Nucleus accumbens (tissue), 56 donors: ENCODE measurements around the gene TMEM207.
"Not testable (repeated sequence)": the region's sequence is repeated elsewhere in the genome, so short reads cannot be mapped to it uniquely, and the experiment has no call there.

Experiments
- DNase-seq, 56 donors: peaks; one replicate each; lab custom pipeline; 2025; lab: John Stamatoyannopoulos, UW

Gene TMEM207

GRCh38 chr3:190449801-190450200 is at the start of gene TMEM207:
TMEM207 (minus strand) TSS chr3:190449901; CDS start chr3:190449809, 92 bp downstream.
- DNase-seq: no peak

DNA sequence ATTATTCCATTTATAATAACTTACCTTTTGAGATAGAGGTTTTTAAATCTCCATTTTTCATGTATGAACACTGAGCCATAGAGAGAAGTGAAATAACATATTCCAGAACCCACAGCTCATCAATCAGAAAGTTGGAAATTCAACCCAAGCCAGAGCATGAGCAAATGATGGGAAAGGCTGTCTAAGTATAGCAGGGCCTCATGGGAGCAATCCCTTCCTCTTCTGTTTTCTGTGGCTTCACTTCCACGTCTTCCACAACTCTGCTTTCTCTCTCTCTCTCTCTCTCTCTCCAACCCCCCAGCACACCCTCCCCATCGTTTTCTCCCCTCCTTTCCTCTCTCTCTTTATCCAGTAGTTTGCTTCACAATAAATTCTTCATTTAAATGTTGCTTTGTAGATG is 49.4 kb upstream of the TMEM207 start:
- no peak for DNase-seq

GRCh38 chr3:190498293-190498692 is 48.6 kb upstream of the TMEM207 start:
- DNase-seq: no peak

DNA sequence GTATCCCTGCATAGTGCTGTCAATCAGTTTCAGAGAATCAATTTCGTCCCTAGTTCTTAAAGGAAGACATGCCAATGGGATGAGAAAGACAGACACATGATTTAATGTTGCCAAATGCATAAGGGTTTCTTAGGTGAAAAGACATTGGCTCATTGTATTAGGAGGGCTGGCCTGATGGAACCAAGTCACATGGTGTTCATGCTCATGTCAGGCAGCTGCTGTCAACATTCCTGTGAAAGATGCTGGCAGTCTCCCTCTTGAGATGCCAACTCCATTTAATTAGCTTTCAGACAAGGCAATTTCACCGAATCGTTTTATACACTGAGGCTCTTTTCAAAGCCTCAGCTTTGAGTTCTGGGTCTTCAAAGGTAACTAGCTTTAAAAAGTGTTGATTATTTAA is 48.1 kb upstream of the TMEM207 start:
- peak in 1 of 56 donors; percentile 7 for DNase-seq

DNA sequence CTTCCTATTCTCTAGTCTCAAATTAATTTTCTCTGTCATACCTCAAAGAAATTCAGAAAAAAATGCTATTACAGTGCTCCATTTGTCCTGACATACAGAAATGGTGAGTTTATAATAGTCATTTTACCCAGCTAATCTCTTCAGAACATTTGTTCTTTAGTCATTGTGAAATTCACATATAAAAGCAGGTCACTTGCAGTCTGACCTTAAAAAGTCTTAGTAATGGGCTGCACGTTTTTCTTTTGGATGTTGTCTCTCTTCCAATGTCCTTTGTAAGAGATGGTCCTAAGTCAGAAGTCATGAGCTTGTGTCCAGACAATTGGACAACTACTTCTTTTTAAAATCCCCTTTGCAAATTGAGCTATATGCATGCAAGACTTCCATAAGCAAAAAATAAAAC is 47.2 kb upstream of the TMEM207 start:
- DNase-seq: no peak

GRCh38 chr3:190495796-190496195 is 46.1 kb upstream of the TMEM207 start:
- no peak for DNase-seq

DNA sequence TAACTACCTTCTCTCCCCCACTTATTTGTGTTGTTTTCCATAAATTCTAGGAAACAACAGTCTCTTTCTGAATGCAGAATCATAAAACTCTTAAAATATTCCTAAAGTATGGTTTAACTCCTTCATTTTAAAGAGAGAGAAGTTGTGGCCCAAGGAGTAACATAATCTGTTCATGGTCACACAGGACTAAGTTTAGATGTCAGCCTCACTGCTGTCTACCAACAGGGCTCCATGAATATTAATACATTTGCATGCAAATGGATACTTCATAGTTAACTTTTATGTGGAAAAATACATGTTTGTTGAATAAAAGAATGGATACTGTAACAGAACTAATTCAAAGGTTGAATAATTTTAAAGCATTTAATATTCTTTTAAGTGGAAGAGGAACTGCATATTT is 45.7 kb upstream of the TMEM207 start:
- DNase-seq: no peak

DNA sequence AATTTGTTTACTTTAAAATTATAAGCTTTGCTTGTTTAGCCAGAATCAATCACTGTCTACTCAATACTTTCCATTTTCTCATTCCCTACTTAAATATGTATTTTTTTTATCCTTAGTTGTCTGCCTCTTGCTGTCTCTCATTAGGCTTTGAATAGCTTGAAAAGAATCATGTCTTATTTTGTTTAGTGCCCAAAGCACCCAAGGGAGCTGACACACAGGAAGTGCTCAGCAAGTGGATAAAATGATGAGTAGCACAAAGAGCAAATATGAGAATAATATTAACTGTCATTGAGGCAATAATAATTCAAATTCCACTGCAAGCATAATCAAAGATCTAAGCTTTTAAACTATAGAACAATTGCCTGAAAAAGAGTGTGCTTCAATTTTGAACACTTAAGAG is 45.2 kb upstream of the TMEM207 start:
- DNase-seq: no peak

GRCh38 chr3:190492966-190493365 is 43.3 kb upstream of the TMEM207 start:
- DNase-seq: no peak

DNA sequence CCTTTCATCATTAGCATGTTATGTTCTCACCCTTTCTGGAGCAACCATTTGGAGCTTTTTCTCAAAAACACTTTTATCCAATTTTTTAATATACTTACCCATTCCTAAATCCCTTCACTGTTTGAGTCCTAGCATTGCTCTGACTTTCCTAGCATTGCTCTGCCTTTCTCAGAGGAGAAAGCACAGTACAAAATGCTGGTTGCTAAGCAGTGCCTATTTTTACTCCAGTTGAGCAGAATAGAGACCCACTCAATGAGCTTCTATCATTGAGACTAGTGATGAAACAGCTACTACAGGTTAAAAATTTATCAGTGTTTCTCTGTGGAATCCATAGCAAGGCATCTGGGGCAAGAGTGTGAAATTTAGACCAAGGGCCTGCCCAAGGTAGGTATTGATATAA is 42.4 kb upstream of the TMEM207 start:
- peak in 1 of 56 donors; percentile 25 for DNase-seq

- DNase-seq: no peak
Observed at GRCh38 chr3:190491533-190492054, 41.9 kb upstream of the TMEM207 start.

GRCh38 chr3:190486908-190487607 is 37.4 kb upstream of the TMEM207 start:
- DNase-seq: no peak

- DNase-seq: no peak
Observed at GRCh38 chr3:190486533-190486864, 36.8 kb upstream of the TMEM207 start.

DNA sequence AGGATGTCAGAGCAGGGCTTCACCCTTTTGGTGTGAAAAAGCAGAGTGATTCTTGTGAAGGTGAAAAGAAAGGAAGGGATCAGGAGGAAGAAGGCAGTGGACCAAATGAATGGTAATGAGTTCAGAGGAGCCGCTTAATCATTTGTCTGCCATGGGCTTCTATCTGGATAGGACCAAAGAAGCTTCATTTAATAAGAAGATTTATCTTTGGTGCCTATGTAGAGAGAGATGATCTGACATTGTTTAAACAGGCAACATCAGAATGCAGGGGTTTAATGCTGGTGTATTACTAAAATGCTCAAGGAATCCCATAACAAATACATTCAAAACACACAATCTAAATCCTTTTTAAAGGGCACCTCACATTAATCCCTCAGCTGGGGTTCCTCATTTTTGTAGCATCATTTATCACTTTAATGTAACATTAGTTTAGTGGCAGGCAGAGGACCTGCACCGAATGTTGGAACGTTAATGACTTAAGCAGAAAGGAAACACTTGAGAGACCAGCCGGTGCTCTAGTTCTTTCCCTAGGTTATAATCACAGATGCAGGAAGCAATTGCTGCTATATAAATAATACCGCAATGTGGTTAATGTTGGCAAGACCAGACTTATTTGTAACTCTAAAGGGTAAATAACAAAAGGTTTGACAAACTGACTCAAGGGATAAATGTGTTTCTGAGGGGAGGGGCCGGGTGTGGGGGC is 36.3 kb upstream of the TMEM207 start:
- DNase-seq: no peak

- no peak for DNase-seq
Observed at GRCh38 chr3:190481779-190482178, 32.1 kb upstream of the TMEM207 start.

GRCh38 chr3:190473261-190473660 is 23.6 kb upstream of the TMEM207 start:
- DNase-seq: not testable (repeated sequence)

- DNase-seq: no peak
Observed at GRCh38 chr3:190467922-190468321, 18.2 kb upstream of the TMEM207 start.

- DNase-seq: no peak
Observed at GRCh38 chr3:190458040-190458439, 8.3 kb upstream of the TMEM207 start.

DNA sequence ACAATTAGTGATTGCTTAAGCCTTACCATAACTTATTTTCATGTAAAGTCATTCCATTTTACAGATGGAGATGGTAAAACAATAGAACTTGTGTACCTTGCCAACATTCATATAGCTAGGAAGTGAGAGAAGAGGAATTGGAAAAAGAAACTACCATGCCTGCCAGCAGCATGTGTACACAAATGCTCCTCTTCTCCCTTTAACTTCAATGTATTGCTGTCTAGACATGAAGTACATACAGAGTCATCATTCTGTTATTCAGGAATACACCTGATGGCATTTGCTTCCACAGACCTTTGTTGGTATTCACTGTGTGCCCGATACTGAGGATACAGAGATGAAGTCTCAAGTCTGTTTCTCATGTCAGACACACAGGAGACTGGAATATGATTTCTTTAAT is 7.1 kb upstream of the TMEM207 start:
- no peak for DNase-seq

DNA sequence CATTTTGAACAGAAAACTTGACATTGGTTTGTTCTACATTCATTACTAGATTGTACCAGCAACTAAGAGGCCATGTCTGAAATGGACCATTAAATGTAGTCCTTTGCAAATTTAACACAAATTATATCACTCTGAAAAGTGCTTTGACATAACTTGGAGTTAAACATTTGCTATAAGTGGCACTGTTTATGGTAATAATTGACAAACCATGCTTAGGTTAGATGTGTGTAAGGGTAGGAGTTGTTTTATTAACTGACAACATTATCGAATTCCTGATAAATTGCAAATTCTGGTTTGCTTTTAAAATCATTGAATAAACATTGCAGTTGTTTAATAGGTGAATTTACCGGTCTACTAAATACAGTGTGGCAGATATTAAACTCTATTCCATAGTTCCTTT is 6.1 kb upstream of the TMEM207 start:
- DNase-seq: no peak

DNA sequence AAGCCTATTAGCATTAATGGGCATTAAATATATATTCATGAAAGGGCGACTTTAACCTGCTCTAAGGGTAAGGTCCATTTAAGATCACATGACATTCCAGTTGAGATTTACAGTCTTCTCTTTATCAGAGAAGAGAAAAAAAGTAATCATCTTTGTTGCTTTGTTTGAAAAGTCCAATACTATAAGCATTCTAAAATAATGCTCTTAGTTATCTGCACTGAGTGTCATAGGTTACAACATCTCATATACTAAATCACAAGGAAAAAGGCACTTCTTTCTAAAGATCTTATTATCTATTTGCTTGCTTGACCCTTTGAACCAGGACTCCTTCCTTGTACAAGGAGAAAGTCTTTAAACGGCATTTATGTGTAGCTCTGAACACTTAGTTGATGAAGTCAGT is 1.4 kb downstream of the TMEM207 start:
- no peak for DNase-seq

DNA sequence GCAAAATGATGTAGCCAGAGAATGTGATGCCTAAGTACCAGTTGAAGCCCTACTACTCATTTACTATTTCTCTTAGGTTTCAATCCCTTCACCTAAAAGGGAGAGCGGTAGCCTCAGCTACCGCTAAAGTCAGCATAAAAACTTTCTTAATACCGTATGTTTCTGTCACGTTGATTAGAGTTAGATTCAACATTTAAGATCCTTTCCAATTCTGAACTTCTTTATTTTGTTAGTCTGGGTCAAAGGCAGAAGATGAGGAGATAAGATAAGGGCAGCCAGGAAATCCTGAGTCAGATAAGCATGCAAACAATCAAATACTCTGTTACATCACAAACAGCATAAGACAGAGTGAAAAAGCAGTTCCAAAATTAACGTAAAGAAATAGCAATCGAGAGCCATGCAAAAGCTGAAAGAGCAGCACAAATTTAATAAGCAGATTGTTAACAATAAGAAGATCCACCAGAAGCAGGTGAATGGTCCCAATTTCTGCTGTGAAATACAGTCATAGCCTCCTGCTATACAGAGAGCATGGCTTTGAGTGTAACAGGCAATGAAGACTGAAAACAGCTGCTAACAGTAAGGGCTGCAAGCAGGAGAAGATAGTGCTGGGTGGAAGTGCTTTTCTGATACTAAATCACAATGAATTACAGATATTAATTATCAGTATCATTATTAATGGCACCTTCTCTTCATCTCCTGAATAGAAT is 3.0 kb downstream of the TMEM207 start:
- no peak for DNase-seq
